Measurements from ENCODE around the gene GBP2.
A peak's percentile ranks its signal among the peaks of the same experiment; 100 is the strongest.

Gene GBP2

DNA sequence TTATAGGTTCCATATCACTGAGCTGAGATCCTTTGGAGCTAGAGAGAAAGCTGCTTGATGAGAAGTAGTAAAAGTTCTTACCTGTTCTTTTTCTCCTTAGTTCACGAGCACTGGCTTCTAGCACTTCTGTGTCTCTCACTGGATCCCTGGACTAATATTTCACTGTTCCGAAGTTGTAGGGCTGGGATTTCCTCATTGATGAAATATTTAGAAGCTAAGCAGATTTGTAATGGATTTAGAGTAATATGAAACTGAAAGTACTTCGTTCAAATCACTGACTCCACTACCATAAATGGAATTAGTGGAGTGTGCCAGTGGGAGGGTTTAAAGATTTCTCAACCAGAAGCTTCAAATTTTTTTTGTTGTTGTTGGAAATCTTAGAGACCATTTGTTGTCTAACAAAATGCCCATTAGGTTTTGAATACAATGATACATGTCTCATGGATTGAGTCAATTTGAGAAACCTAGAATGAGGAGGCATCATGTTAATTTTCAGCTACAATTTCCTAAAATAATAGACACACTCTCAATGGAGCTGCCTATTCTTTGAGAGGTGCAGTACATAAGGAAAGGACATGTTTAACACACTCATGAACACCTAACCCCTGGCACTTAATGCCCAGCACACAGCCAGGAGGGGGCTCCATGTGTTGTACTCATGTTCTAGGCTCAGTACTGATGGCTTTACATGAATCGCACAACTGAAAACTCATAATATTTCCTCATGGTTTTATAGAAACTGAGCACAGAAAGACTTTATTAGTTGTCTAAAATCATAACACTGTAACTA, 60.6 kb downstream of the GBP2 start, which contains the start of gene GBP1:
TSS of gene GBP1 (minus strand) at position 130 of the 790 bp plus-strand sequence. CDS start 1,974 bp downstream, outside the sequence.
- DNase-seq (ENCODE audit: low spot score) = peak; percentile 9

DNA sequence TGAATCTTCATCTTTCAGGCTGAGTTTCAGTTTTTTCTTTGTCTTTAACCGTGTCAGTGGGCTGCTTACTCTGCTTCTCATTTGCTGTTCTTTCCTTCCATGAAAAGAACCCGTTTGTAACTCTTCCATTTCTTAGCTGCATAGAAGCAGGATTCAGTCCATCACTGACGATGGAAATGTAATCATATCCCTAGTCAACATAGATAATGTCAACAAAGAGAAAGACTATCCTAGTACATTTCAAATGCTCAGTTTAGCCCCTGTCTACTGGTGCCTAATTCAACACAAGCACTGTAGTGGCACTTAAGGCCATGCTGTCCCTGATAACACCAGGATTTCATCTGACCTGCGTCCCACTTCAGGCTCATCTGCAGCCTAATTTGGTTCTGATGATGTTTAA, 61.3 kb downstream of the GBP2 start:
- no peak for DNase-seq (ENCODE audit: low spot score)

DNA sequence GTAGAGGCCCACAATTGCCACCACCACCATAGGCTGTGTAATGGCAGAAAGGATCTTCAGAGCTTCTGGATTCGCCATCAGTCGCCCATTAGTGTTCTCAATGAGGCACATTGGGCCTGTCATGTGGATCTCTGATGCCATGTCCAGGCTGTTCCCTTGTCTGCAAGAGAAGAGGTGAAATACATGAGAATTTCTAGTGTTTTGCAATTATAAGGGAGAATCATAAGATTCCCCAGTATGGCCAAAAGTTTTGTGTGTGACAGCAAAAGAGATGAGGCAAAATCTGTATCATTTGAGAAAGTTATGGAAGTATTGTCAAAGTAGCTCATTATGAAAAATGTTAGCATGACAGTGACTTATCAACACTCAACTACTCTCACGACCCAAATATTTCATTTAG, 62.8 kb downstream of the GBP2 start:
- no peak for DNase-seq (ENCODE audit: low spot score)

DNA sequence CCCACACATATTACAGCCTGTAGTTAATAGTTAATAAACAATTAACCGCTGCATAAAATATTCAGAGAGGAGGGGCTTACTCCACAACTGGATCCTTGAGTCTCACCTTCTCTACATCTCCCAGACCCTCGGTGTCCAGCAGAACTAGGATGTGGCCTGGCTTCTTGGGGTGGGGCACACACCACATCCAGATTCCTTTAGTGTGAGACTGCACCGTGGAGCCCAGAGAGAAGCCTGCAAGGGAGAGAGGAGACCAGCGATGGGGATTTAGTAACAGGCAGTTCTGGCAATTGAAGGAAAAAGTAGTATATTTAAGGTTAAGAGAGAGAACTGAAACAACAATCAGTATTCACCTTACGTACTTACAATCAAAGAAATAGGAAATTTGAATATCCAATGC, 65.8 kb downstream of the GBP2 start:
- DNase-seq (ENCODE audit: low spot score) = no peak
